ENCODE measurements around the gene RNF207.

DNA sequence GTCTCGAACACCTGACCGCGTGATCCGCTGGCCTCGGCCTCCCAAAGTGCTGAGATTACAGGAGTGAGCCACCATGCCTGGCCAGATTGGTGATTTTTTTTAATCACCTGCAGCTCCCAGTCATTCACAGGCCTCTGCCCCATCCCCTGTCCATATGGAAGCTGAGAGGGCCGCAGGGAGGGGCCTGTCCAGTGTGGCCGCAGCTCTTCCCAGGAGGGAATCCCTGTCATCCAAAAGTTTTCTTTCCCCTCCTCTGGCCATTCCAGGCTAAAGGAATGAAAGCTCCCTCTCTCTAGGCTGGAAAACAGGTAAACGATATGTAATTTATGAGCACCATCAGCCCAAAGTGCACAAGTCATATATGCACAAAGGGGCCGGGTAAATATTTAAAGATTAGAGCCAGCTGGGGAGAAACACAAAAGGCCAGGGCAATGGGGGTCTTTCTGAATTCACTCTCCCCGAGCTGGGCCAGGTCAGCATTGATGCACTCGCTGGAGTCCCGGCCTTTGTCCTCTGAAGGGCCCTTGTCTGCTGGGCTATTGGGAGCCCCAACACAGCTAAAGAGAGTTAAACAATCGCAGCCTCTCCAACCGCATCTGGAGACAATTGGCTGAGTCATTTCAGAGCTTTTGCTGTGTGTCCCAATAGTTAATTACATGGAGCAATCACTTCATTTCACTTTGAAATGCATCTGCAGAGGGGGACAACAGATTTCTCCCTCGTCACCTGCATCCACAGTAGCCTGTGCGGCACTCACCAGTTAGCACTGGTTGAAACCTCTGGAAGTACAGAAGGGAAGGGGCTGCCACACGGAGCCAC is 34.2 kb downstream of the RNF207 start:
- TF ChIP-seq POLR2A (IDR thresholded peaks at IDR 0.05), result no peak
- TF ChIP-seq, protein P1, sequence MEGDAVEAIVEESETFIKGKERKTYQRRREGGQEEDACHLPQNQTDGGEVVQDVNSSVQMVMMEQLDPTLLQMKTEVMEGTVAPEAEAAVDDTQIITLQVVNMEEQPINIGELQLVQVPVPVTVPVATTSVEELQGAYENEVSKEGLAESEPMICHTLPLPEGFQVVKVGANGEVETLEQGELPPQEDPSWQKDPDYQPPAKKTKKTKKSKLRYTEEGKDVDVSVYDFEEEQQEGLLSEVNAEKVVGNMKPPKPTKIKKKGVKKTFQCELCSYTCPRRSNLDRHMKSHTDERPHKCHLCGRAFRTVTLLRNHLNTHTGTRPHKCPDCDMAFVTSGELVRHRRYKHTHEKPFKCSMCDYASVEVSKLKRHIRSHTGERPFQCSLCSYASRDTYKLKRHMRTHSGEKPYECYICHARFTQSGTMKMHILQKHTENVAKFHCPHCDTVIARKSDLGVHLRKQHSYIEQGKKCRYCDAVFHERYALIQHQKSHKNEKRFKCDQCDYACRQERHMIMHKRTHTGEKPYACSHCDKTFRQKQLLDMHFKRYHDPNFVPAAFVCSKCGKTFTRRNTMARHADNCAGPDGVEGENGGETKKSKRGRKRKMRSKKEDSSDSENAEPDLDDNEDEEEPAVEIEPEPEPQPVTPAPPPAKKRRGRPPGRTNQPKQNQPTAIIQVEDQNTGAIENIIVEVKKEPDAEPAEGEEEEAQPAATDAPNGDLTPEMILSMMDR (IDR thresholded peaks at IDR 0.05), result no peak
